HepG2 (cell line): ENCODE results near the gene STRIT1. TPM values are rescaled to one million over a fixed set of nuclear protein-coding genes. Genes with fewer than 3 reads are reported as not detected.

ENCODE experiments used
- ATAC-seq: fragments of 200-7000 bp; cut with Tn5 transposase; 3 replicates; pipeline ENCODE4 v1.9.1; 2020; ENCODE audit warnings: mild to moderate bottlenecking, moderate library complexity
- BruUV-seq: library from RNA; stranded (reverse); fragments of 400-500 nt; replicated peaks from 2 replicates; lab custom pipeline; 2021; lab: Mats Ljungman, UMichigan
- CTCF ChIA-PET: fragments of 300-600 bp; formaldehyde crosslinking; extraction: SDS; loops from one replicate; lab custom pipeline; 2021; ENCODE audit warnings: low total read pairs, inconsistent platforms, low intra/inter-chr PET ratio; lab: Yijun Ruan, JAX
- POLR2A ChIA-PET: fragments of 350-600 bp; sonication (Branson Sonifier 250); formaldehyde crosslinking; loops from one replicate; lab custom pipeline; 2020; ENCODE audit warnings: antibody characterized with exemption, inconsistent platforms; lab: Yijun Ruan, JAX
- DNase-seq: peaks from one replicate; pipeline ENCODE4 v3.0.0-alpha.2; 2015; ENCODE audit warnings: low spot score
- FAIRE-seq: peaks from 3 replicates; lab custom pipeline; 2011; peaks lifted over from hg19 to GRCh38; lab: Jason Lieb, UNC
- H2AFZ ChIP-seq: one replicate; pipeline ENCODE4 v1.6.1; 2011; ENCODE audit warnings: low read length, inconsistent platforms
- H3K27ac ChIP-seq: fragments of 300-600 bp; 3 replicates; pipeline ENCODE4 v1.8.0; 2011; ENCODE audit warnings: mixed run types, mild to moderate bottlenecking, mixed read lengths, low read length, inconsistent platforms; ENCODE audit not compliant: insufficient read depth; ENCODE audit errors: extremely low read length
- H3K27me3 ChIP-seq, 2 experiments: fragments of 200-600 bp in 1 of 2; 2 replicates in 1 of 2; 3 replicates in 1 of 2; pipeline versions ENCODE4 v1.6.0 to v1.8.0; 2011; ENCODE audit warnings: low read length in 2 of 2, mild to moderate bottlenecking in 2 of 2, moderate library complexity in 2 of 2, inconsistent platforms in 1 of 2; ENCODE audit not compliant: insufficient read depth in 2 of 2, control insufficient read depth in 1 of 2
- H3K36me3 ChIP-seq, 2 experiments: fragments of 200-600 bp in 1 of 2; replicated peaks in 1 of 2; 2 replicates in 1 of 2; 3 replicates in 1 of 2; pipeline versions ENCODE4 v1.5.1 to v1.8.0; 2011; ENCODE audit warnings: low read length in 2 of 2, inconsistent platforms in 1 of 2; ENCODE audit not compliant: insufficient read depth in 2 of 2, control insufficient read depth in 1 of 2
- H3K4me1 ChIP-seq: 2 replicates; pipeline ENCODE4 v1.5.1; 2012; ENCODE audit warnings: low read length, inconsistent platforms; ENCODE audit not compliant: insufficient read depth
- H3K4me2 ChIP-seq: 2 replicates; pipeline ENCODE4 v1.6.0; 2011; ENCODE audit warnings: low read depth, low read length, inconsistent platforms
- H3K4me3 ChIP-seq, 3 experiments: fragments of 200-600 bp in 1 of 3; sonication (generic), shearing (Covaris generic) in 1 of 3; replicated peaks in 1 of 3; 2 replicates each; pipeline ENCODE4 v1.5.1; 2011 to 2016; ENCODE audit warnings: low read length in 3 of 3, inconsistent platforms in 2 of 3, low read depth in 2 of 3, mild to moderate bottlenecking in 2 of 3, control low read depth in 1 of 3, mixed read lengths in 1 of 3; ENCODE audit not compliant: insufficient read depth in 1 of 3
- H3K79me2 ChIP-seq: one replicate; pipeline ENCODE4 v1.6.1; 2011; ENCODE audit warnings: low read length, inconsistent platforms; ENCODE audit not compliant: insufficient read depth
- H3K9ac ChIP-seq: 2 replicates; pipeline ENCODE4 v1.6.0; 2011; ENCODE audit warnings: mild to moderate bottlenecking, low read depth, low read length, inconsistent platforms; ENCODE audit not compliant: insufficient read depth
- H3K9me3 ChIP-seq: 2 replicates; pipeline ENCODE4 v1.5.1; 2012; ENCODE audit warnings: mild to moderate bottlenecking, low read length
- H4K20me1 ChIP-seq: 2 replicates; pipeline ENCODE4 v1.6.0; 2011; ENCODE audit warnings: inconsistent platforms, mild to moderate bottlenecking, low read length, moderate library complexity; ENCODE audit not compliant: insufficient read depth
- ATM ChIP-seq: fragments of 450-650 bp; IDR thresholded peaks from 2 replicates; pipeline ENCODE4 v1.7.1; 2017; ENCODE audit warnings: mild to moderate bottlenecking, borderline replicate concordance
- GABPA ChIP-seq, 2 experiments: IDR thresholded peaks; 2 replicates each; pipeline ENCODE4 v1.6.1; 2011 to 2016; ENCODE audit warnings: low read depth in 2 of 2, low read length in 1 of 2, missing biosample characterization in 1 of 2, missing genetic modification characterization in 1 of 2
- IKZF4 ChIP-seq: sonication (generic); formaldehyde crosslinking; IDR thresholded peaks from 2 replicates; pipeline ENCODE4 v1.5.1; 2020; ENCODE audit warnings: borderline replicate concordance, mild to moderate bottlenecking, low read depth, missing genetic modification reagents; ENCODE audit errors: not compliant biosample characterization
- MAFF ChIP-seq: IDR thresholded peaks from 2 replicates; pipeline ENCODE4 v1.6.1; 2011; ENCODE audit warnings: low read depth, low read length, improper control_type of control experiment
- PCBP2 ChIP-seq: fragments of 200-400 bp; formaldehyde crosslinking; optimal IDR thresholded peaks from 2 replicates; pipeline ENCODE3; 2018; ENCODE audit warnings: low read length, low read depth; ENCODE audit not compliant: poor library complexity, severe bottlenecking
- PHF20 ChIP-seq: sonication (generic); formaldehyde crosslinking; IDR thresholded peaks from 2 replicates; pipeline ENCODE4 v1.5.0; 2020; ENCODE audit warnings: mild to moderate bottlenecking, missing genetic modification reagents
- U2AF2 ChIP-seq: fragments of 200-400 bp; formaldehyde crosslinking; IDR thresholded peaks from 2 replicates; pipeline ENCODE4 v1.6.1; 2017; ENCODE audit warnings: low read depth, mild to moderate bottlenecking, low read length
- ZNF205 ChIP-seq: IDR thresholded peaks from 2 replicates; pipeline ENCODE4 v1.6.1; 2018; ENCODE audit warnings: missing biosample characterization, missing genetic modification reagents
- ZNF747 ChIP-seq: sonication (generic); formaldehyde crosslinking; IDR thresholded peaks from 2 replicates; pipeline ENCODE4 v1.8.1; 2023; ENCODE audit warnings: missing genetic modification reagents, mild to moderate bottlenecking, borderline replicate concordance
- WGBS: methylation state at CpG from one replicate; pipeline ENCODE4 v1.1.6; 2017; ENCODE audit warnings: low lambda C conversion rate; 5-methylcytosine and 5-hydroxymethylcytosine counted together
- in situ Hi-C: cut with HindIII; loops from 2 replicates; pipeline ENCODE4 v1.10.0; 2017; ENCODE audit warnings: low pct_unique_long_range_greater_than_20kb; ENCODE audit not compliant: extremely low pct_ligation_motif_present
- intact Hi-C: fragments of 100-400 bp; cut with micrococcal nuclease; formaldehyde crosslinking; loops from one replicate; pipeline ENCODE4 v1.10.0; 2022; ENCODE audit not compliant: unreplicated experiment
- polyA plus RNA-seq, 8 experiments: library from polyadenylated mRNA; depleted of rRNA in 3 of 8; stranded (reverse) in 7 of 8; unstranded in 1 of 8; fragments of >200 nt; fragmentation: Illumina TruSeq in 4 of 8; extraction: Trizol in 4 of 8; gene quantifications; 2 replicates each; pipeline versions ENCODE4 v1.2.1 to v1.2.3, GENCODE V29; 2011 to 2016; ENCODE audit warnings: low read depth in 4 of 8, missing spikeins in 1 of 8, mixed read lengths in 1 of 8; ENCODE audit not compliant: insufficient read depth in 1 of 8
- total RNA-seq, 5 experiments: library from RNA; depleted of rRNA; stranded (reverse); fragments of >200 nt; fragmentation: Illumina TruSeq; extraction: Trizol; gene quantifications; 2 replicates each; pipeline ENCODE4 v1.2.3, GENCODE V29; 2016; ENCODE audit warnings: low read depth in 1 of 5
- TF ChIP-seq, protein P1 (sequence below): sonication (generic); formaldehyde crosslinking; IDR thresholded peaks from 2 replicates; pipeline ENCODE4 v1.8.1; 2023; ENCODE audit warnings: mild to moderate bottlenecking, moderate library complexity, missing genetic modification reagents
- TF ChIP-seq, protein P2 (sequence below): sonication (generic); formaldehyde crosslinking; conservative IDR thresholded peaks from 2 replicates; pipeline ENCODE4 v1.8.0; 2022; ENCODE audit warnings: mild to moderate bottlenecking, moderate library complexity, missing genetic modification reagents
- TF ChIP-seq, protein P3 (sequence below): sonication (generic); formaldehyde crosslinking; IDR thresholded peaks from 2 replicates; pipeline ENCODE4 v1.5.0; 2020; ENCODE audit warnings: mild to moderate bottlenecking, missing genetic modification reagents, moderate library complexity

STRIT1 gene
- total and polyA plus RNA-seq, 2 of the 13 experiments (the other 11 are each of a cell fraction or from before 2014, with no cell fraction given): not detected

DNA sequence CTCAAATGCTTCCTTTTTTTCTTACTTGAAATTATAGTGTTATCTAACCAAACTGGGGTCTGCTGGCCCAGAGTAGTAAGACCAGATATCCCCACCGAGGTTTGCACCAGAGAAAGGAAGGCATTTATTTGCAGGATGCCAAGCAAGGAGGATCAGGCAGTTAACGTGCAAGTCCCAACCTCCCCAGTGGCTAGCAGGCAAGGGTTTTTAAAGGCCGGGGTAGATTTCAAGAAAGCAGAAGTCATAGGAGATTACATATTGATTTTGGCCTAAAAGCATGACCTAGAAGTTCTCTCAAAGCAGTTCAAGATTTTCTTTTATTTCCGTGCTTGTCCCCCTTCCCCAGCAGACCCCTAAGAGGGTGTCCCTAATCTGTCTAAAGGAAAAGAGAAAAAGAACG lies 32.8 kb upstream of the STRIT1 start:
- no peak for FAIRE-seq
- Histone ChIP-seq H4K20me1 (no peaks in the 10 kb centered on the region), H3K36me3 (no peaks in the 10 kb centered on the region), H3K4me1 (no peaks in the 10 kb centered on the region), H3K27ac (no peak overlapping the region), H3K4me2 (peak overlapping the region; percentile 49), H3K9me3 (no peaks in the 10 kb centered on the region), H3K79me2 (no peaks in the 10 kb centered on the region), H2AFZ (no peak overlapping the region), H3K9ac (no peak overlapping the region)
- ATAC-seq: no peak
- no peak for DNase-seq
- CTCF ChIA-PET: no interaction called here
- WGBS: 60% methylated on average over 5 of the region's 5 CpGs
- no peak for TF ChIP-seq ZNF747 (CRISPR knock-in tag)
- TF ChIP-seq IKZF4 (CRISPR knock-in tag): no peak
- no peak for TF ChIP-seq PCBP2
- TF ChIP-seq U2AF2: no peak
- TF ChIP-seq, all 625 proteins: peak for 0
- no TSS peak for BruUV-seq
- Histone ChIP-seq H3K27me3 (no peaks in the 10 kb centered on the region), H3K4me3 (no peak overlapping the region)
- POLR2A ChIA-PET: no interaction called here
- in situ Hi-C loops (loop anchor here (10.0 kb wide), 2 partner anchors 421 to 981 kb away; no protein-coding TSS in a partner anchor), intact Hi-C loops (loop anchor here (10.0 kb wide), 2 partner anchors 241 to 641 kb away; partner anchors contain the start of gene MME)

DNA sequence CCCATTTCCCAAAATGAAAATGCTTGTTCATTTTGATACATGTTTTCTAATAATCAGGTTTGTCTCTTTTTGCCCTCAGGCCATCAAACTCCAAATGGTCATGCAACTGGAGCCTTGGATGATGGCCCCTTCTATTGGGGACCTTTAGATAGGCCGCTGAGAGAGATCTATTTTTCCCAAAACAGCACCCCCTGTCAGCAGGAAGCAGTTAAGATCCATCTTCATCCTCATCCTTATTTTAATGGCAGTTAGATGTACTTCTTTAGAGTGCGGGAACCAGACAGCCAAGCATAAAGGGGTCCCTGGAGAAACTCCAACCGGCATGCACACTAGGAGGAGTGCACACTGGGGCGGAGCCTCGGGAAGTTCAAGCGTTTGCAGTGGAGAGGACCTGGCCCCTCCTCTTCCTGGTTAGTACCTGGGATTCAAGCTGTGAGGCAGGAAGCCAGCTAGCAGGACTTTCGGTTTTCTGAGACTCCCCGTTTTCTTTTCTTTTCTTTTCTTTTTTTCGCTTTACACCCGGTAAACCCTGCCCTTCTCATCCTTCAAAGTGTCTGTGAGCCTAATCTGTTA lies 31.9 kb upstream of the STRIT1 start:
- ATAC-seq (peak; percentile 93), DNase-seq (peak; percentile 17), FAIRE-seq (no peak)
- no peak overlapping the region for H3K9ac ChIP-seq
- H4K20me1 ChIP-seq: no peaks in the 10 kb centered on the region
- no peaks in the 10 kb centered on the region for H3K79me2 ChIP-seq
- peak overlapping the region; percentile 49 for H3K4me2 ChIP-seq
- BruUV-seq: no TSS peak
- no peaks in the 10 kb centered on the region for H3K36me3 ChIP-seq
- in situ Hi-C loops (loop anchor here (10.0 kb wide), 2 partner anchors 421 to 981 kb away; no protein-coding TSS in a partner anchor), intact Hi-C loops (loop anchor here (10.0 kb wide), 2 partner anchors 241 to 641 kb away; partner anchors contain the start of gene MME)
- H3K4me3 ChIP-seq: peak overlapping the region; percentile 31 to 54 (median 41); a peak in 4 of 6 replicates
- ChIA-PET POLR2A (no interaction called here), CTCF (no interaction called here)
- H2AFZ ChIP-seq: peak overlapping the region; percentile 62
- H3K27me3 ChIP-seq: no peaks in the 10 kb centered on the region
- H3K4me1 ChIP-seq: no peaks in the 10 kb centered on the region
- 30% methylated on average over 10 of the region's 10 CpGs for WGBS
- no peaks in the 10 kb centered on the region for H3K9me3 ChIP-seq
- H3K27ac ChIP-seq: no peak overlapping the region
- no peak for TF ChIP-seq ATM
- no peak for TF ChIP-seq ZNF205 (CRISPR knock-in tag)
- peak; percentile 32; the same call in 1 of the 2 replicates for TF ChIP-seq GABPA (IDR thresholded peaks at IDR 0.05; ENCODE audit: low read depth, low read length)
- peak; percentile 73 for TF ChIP-seq GABPA (CRISPR knock-in tag; IDR thresholded peaks at IDR 0.05; ENCODE audit: low read depth)
- TF ChIP-seq PHF20: no peak
- TF ChIP-seq, protein P1, sequence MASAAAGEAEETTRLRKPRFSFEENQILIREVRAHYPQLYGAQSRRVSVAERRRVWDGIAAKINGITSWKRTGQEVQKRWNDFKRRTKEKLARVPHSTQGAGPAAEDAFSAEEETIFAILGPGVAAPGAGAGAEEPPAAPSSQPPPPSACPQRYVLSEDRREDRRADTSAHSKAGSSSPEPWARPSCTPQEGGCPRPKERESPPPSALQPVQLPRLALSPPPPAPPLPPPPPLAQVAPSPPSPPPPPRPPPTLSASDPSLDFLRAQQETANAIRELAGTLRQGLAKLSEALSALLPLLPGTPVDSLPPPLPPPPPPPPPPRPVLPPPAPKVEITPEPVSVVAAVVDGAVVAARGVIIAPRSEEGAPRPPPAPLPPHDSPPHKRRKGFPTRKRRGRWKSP: no peak
- TF ChIP-seq, protein P2, sequence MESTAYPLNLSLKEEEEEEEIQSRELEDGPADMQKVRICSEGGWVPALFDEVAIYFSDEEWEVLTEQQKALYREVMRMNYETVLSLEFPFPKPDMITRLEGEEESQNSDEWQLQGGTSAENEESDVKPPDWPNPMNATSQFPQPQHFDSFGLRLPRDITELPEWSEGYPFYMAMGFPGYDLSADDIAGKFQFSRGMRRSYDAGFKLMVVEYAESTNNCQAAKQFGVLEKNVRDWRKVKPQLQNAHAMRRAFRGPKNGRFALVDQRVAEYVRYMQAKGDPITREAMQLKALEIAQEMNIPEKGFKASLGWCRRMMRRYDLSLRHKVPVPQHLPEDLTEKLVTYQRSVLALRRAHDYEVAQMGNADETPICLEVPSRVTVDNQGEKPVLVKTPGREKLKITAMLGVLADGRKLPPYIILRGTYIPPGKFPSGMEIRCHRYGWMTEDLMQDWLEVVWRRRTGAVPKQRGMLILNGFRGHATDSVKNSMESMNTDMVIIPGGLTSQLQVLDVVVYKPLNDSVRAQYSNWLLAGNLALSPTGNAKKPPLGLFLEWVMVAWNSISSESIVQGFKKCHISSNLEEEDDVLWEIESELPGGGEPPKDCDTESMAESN: no peak
- TF ChIP-seq, protein P3, sequence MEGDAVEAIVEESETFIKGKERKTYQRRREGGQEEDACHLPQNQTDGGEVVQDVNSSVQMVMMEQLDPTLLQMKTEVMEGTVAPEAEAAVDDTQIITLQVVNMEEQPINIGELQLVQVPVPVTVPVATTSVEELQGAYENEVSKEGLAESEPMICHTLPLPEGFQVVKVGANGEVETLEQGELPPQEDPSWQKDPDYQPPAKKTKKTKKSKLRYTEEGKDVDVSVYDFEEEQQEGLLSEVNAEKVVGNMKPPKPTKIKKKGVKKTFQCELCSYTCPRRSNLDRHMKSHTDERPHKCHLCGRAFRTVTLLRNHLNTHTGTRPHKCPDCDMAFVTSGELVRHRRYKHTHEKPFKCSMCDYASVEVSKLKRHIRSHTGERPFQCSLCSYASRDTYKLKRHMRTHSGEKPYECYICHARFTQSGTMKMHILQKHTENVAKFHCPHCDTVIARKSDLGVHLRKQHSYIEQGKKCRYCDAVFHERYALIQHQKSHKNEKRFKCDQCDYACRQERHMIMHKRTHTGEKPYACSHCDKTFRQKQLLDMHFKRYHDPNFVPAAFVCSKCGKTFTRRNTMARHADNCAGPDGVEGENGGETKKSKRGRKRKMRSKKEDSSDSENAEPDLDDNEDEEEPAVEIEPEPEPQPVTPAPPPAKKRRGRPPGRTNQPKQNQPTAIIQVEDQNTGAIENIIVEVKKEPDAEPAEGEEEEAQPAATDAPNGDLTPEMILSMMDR (CRISPR knock-in tag): 0 out of 2 replicates have a peak, but pooled peaks have one; percentile 31
- no peak for TF ChIP-seq MAFF
